C4-2B (cell line): ENCODE measurements around the gene E2F1.

ENCODE experiments used
- CTCF ChIP-seq: fragments of 450-650 bp; conservative IDR thresholded peaks from 2 replicates; pipeline ENCODE4 v1.5.1; 2017; ENCODE audit warnings: mild to moderate bottlenecking
- ZFX ChIP-seq: fragments of 450-650 bp; IDR thresholded peaks from 2 replicates; pipeline ENCODE4 v1.6.1; 2017

- no peak for TF ChIP-seq CTCF
- no peak for TF ChIP-seq ZFX
Observed at GRCh38 chr20:33679758-33680485, 6.3 kb downstream of the E2F1 start.
